Panc1 (cell line): Measurements from ENCODE around the gene TNFRSF1B. TPM values are rescaled to one million over a fixed set of nuclear protein-coding genes. Genes with fewer than 3 reads are reported as not detected.

Experiments used
- ATAC-seq: fragments of 200-7000 bp; cut with Tn5 transposase; 2 replicates; pipeline ENCODE4 v1.9.1; 2020; ENCODE audit warnings: mild to moderate bottlenecking, moderate library complexity
- BruUV-seq: library from RNA; stranded (reverse); fragments of 400-500 nt; replicated peaks from 2 replicates; lab custom pipeline; 2021; lab: Mats Ljungman, UMichigan
- CTCF ChIA-PET: fragments of 300-600 bp; sonication (Branson Sonifier 250); formaldehyde crosslinking; loops from one replicate; lab custom pipeline; 2022; ENCODE audit warnings: antibody characterized with exemption; lab: Charles Lee
- POLR2A ChIA-PET: fragments of 300-600 bp; sonication (Branson Sonifier 250); formaldehyde crosslinking; loops from one replicate; lab custom pipeline; 2022; ENCODE audit warnings: antibody characterized with exemption; lab: Charles Lee
- DNase-seq: peaks from one replicate; pipeline ENCODE4 v3.0.0-alpha.2; 2010; ENCODE audit warnings: low read depth, low spot score
- H3K27ac ChIP-seq: 2 replicates; pipeline ENCODE4 v1.5.1; 2011; ENCODE audit warnings: mild to moderate bottlenecking, low read length, inconsistent platforms
- H3K27me3 ChIP-seq: fragments of 200-500 bp; sonication (Bioruptor generic); 2 replicates; pipeline ENCODE4 v1.6.0; 2014; ENCODE audit warnings: low read length, inconsistent platforms; ENCODE audit not compliant: control insufficient read depth, insufficient read depth
- H3K36me3 ChIP-seq: fragments of 200-500 bp; sonication (Bioruptor generic); 2 replicates; pipeline ENCODE4 v1.5.1; 2014; ENCODE audit warnings: inconsistent platforms, mild to moderate bottlenecking, low read length, moderate library complexity; ENCODE audit not compliant: control insufficient read depth, insufficient read depth
- H3K4me1 ChIP-seq: 2 replicates; pipeline ENCODE4 v1.5.1; 2011; ENCODE audit warnings: inconsistent platforms, mild to moderate bottlenecking, low read length, moderate library complexity; ENCODE audit not compliant: control insufficient read depth, insufficient read depth
- H3K4me3 ChIP-seq, 2 experiments: 2 replicates each; pipeline ENCODE4 v1.5.1; 2011 to 2012; ENCODE audit warnings: low read depth in 2 of 2, low read length in 2 of 2, mild to moderate bottlenecking in 2 of 2, inconsistent platforms in 1 of 2, moderate library complexity in 1 of 2
- H3K9me3 ChIP-seq: fragments of 200-500 bp; sonication (Bioruptor generic); 2 replicates; pipeline ENCODE4 v1.5.1; 2014; ENCODE audit warnings: low read depth, mild to moderate bottlenecking, inconsistent platforms, low read length, moderate library complexity; ENCODE audit not compliant: control insufficient read depth, insufficient read depth
- CTCF ChIP-seq: fragments of 450-650 bp; IDR thresholded peaks from 2 replicates; pipeline ENCODE4 v1.5.1; 2017; ENCODE audit warnings: mild to moderate bottlenecking
- POLR2AphosphoS5 ChIP-seq: IDR thresholded peaks from 2 replicates; pipeline ENCODE4 v1.6.1; 2012; ENCODE audit warnings: mild to moderate bottlenecking, low read depth, low read length, moderate library complexity
- REST ChIP-seq, 2 experiments: IDR thresholded peaks; 2 replicates each; pipeline ENCODE4 v1.6.1; 2011 to 2012; ENCODE audit warnings: low read depth in 2 of 2, control low read depth in 1 of 2, low read length in 1 of 2, mild to moderate bottlenecking in 1 of 2, moderate library complexity in 1 of 2; ENCODE audit not compliant: insufficient read depth in 1 of 2
- SIN3A ChIP-seq: IDR thresholded peaks from 2 replicates; pipeline ENCODE4 v1.6.1; 2012; ENCODE audit warnings: low read depth, mild to moderate bottlenecking, low read length, moderate library complexity, borderline replicate concordance; ENCODE audit not compliant: insufficient read depth
- TCF7L2 ChIP-seq: IDR thresholded peaks from 2 replicates; pipeline ENCODE4 v1.6.1; 2011; ENCODE audit warnings: mild to moderate bottlenecking, low read depth, low read length, inconsistent platforms
- in situ Hi-C: cut with HindIII; loops from 2 replicates; pipeline ENCODE4 v1.10.0; 2016; ENCODE audit warnings: low sequenced_read_pairs, low pct_unique_long_range_greater_than_20kb
- intact Hi-C: fragments of 100-400 bp; cut with micrococcal nuclease; formaldehyde crosslinking; loops from one replicate; pipeline ENCODE4 v1.10.0; 2022; ENCODE audit not compliant: unreplicated experiment
- total RNA-seq: library from RNA; stranded (reverse); gene quantifications from one replicate; pipeline ENCODE4 v1.2.1, GENCODE V29; 2021; ENCODE audit not compliant: unreplicated experiment

TNFRSF1B gene
- total RNA-seq, 1 experiment from 2014 or later, result 18.8 TPM

GRCh38 chr1:12144969-12145368 is 21.8 kb upstream of the TNFRSF1B start:
- ATAC-seq (no peak), DNase-seq (no peak)
- Histone ChIP-seq H3K27ac (no peak overlapping the region), H3K4me1 (peaks cover 14% of the 10 kb centered on the region), H3K27me3 (no peaks in the 10 kb centered on the region), H3K4me3 (no peak overlapping the region), H3K36me3 (no peaks in the 10 kb centered on the region), H3K9me3 (peaks cover 3% of the 10 kb centered on the region; the same call in 1 of the 2 replicates)
- no TSS peak for BruUV-seq
- TF ChIP-seq REST (IDR thresholded peaks at IDR 0.05; ENCODE audit: insufficient read depth in 1 of 2, low read depth in 2 of 2, low read length in 1 of 2) (no peak), SIN3A (no peak), TCF7L2 (no peak), POLR2AphosphoS5 (no peak), CTCF (no peak)
- ChIA-PET POLR2A (interaction anchor here (0.6 to 1.0 kb wide), 2 partner anchors 33 to 225 kb away, joined by 4 to 9 read pairs; no protein-coding TSS in a partner anchor), CTCF (interaction anchor here (0.7 kb wide), 1 partner anchor 35 kb away, joined by 4 read pairs; no protein-coding TSS in a partner anchor)
- in situ Hi-C loops (no loop called here), intact Hi-C loops (no loop called here)

- no peak for DNase-seq
- Histone ChIP-seq H3K27me3 (no peaks in the 10 kb centered on the region), H3K4me3 (no peak overlapping the region), H3K27ac (no peak overlapping the region), H3K9me3 (peaks cover 3% of the 10 kb centered on the region; the same call in 1 of the 2 replicates), H3K36me3 (no peaks in the 10 kb centered on the region), H3K4me1 (peaks cover 14% of the 10 kb centered on the region)
- no peak for ATAC-seq
- CTCF ChIA-PET, result interaction anchor here (0.6 kb wide), 1 partner anchor 9 kb away, joined by 8 read pairs; no protein-coding TSS in a partner anchor
- in situ Hi-C loops (no loop called here), intact Hi-C loops (no loop called here)
- TF ChIP-seq REST (IDR thresholded peaks at IDR 0.05; ENCODE audit: insufficient read depth in 1 of 2, low read depth in 2 of 2, low read length in 1 of 2) (no peak), CTCF (no peak), TCF7L2 (no peak), SIN3A (no peak), POLR2AphosphoS5 (no peak)
- no TSS peak for BruUV-seq
- POLR2A ChIA-PET, result interaction anchor here (1.0 kb wide), 1 partner anchor 32 kb away, joined by 9 read pairs; no protein-coding TSS in a partner anchor
These were observed 21.0 kb upstream of the TNFRSF1B start for GRCh38 chr1:12145616-12146342.
